Skin epidermis (tissue), 12 donors: ENCODE measurements around the gene SLC35G6.

Source experiments
- H3K27ac ChIP-seq, 21 experiments: fragments of 200-600 bp; sonication (generic) in 11 of 21; one replicate each; pipeline ENCODE4 v1.5.0; 2020; ENCODE audit warnings: mild to moderate bottlenecking in 3 of 21, inconsistent platforms in 2 of 21, moderate library complexity in 2 of 21
- H3K4me3 ChIP-seq, 7 experiments: fragments of 200-600 bp; sonication (generic) in 2 of 7; one replicate each; pipeline ENCODE4 v1.5.0; 2020; ENCODE audit warnings: inconsistent platforms in 2 of 7, mild to moderate bottlenecking in 2 of 7, moderate library complexity in 1 of 7

Gene SLC35G6

GRCh38 chr17:7481275-7481674, at the start of gene SLC35G6:
Gene SLC35G6 (plus strand): TSS chr17:7481446. CDS start chr17:7481517, 71 bp downstream.
- H3K4me3 ChIP-seq = peak within 1 kb of the TSS in 1 of 7 experiments; percentile 99
- peak within 1 kb of the TSS in 19 of 21 experiments; percentile 25 to 100 (median 100) for H3K27ac ChIP-seq

GRCh38 chr17:7432296-7432695, 49.0 kb upstream of the SLC35G6 start:
- Histone ChIP-seq H3K27ac (no peak overlapping the region), H3K4me3 (no peak overlapping the region)

GRCh38 chr17:7435676-7436555, 45.3 kb upstream of the SLC35G6 start:
- H3K4me3 ChIP-seq = peak overlapping the region; percentile 37 to 63 (median 53)
- peak overlapping the region in 20 of 21 experiments; percentile 65 to 93 (median 86) for H3K27ac ChIP-seq

- Histone ChIP-seq H3K4me3 (peak overlapping the region; percentile 37 to 63 (median 53)), H3K27ac (peak overlapping the region in 20 of 21 experiments; percentile 65 to 93 (median 86))
These were observed 44.5 kb upstream of the SLC35G6 start for GRCh38 chr17:7436556-7437368.

- H3K4me3 ChIP-seq = peak overlapping the region; percentile 37 to 63 (median 53)
- peak overlapping the region in 18 of 21 experiments; percentile 51 to 93 (median 86) for H3K27ac ChIP-seq
These were observed 43.8 kb upstream of the SLC35G6 start for GRCh38 chr17:7437369-7437863.

- H3K4me3 ChIP-seq = peak overlapping the region; percentile 37 to 63 (median 53)
- peak overlapping the region in 19 of 21 experiments; percentile 29 to 93 (median 86) for H3K27ac ChIP-seq
These were observed 43.2 kb upstream of the SLC35G6 start for GRCh38 chr17:7437950-7438614.

GRCh38 chr17:7438656-7439460, 42.4 kb upstream of the SLC35G6 start:
- peak overlapping the region in 17 of 21 experiments; percentile 8 to 93 (median 85) for H3K27ac ChIP-seq
- peak overlapping the region; percentile 42 to 63 (median 53) for H3K4me3 ChIP-seq

- Histone ChIP-seq H3K4me3 (peak within 1 kb of the TSS; percentile 42 to 63 (median 53)), H3K27ac (peak within 1 kb of the TSS in 19 of 21 experiments; percentile 29 to 93 (median 86))
These were observed 41.7 kb upstream of the SLC35G6 start, which contains the start of gene FGF11 for GRCh38 chr17:7439462-7440112. Gene FGF11 (plus strand): TSS chr17:7439512. CDS start chr17:7439621, 109 bp downstream.

GRCh38 chr17:7440113-7440833, 41.0 kb upstream of the SLC35G6 start:
- H3K27ac ChIP-seq = peak overlapping the region in 13 of 21 experiments; percentile 8 to 85 (median 60)
- H3K4me3 ChIP-seq = peak overlapping the region; percentile 38 to 63 (median 53)

- Histone ChIP-seq H3K4me3 (peak overlapping the region in 3 of 7 experiments; percentile 53 to 63 (median 62)), H3K27ac (peak overlapping the region in 7 of 21 experiments; percentile 28 to 85 (median 60))
These were observed 40.4 kb upstream of the SLC35G6 start for GRCh38 chr17:7440834-7441195.

- Histone ChIP-seq H3K27ac (peak overlapping the region in 1 of 21 experiments; percentile 38), H3K4me3 (no peak overlapping the region)
These were observed 40.0 kb upstream of the SLC35G6 start for GRCh38 chr17:7441266-7441665.

GRCh38 chr17:7442142-7442541, 39.1 kb upstream of the SLC35G6 start:
- no peak overlapping the region for H3K27ac ChIP-seq

GRCh38 chr17:7443499-7444485, 37.5 kb upstream of the SLC35G6 start:
- Histone ChIP-seq H3K4me3 (no peak overlapping the region), H3K27ac (peak overlapping the region in 9 of 21 experiments; percentile 1 to 59 (median 39))

More at GRCh38 chr17:7442142-7442541, 39.1 kb upstream of the SLC35G6 start:
- no peak overlapping the region for H3K4me3 ChIP-seq

- Histone ChIP-seq H3K27ac (peak within 1 kb of the TSS in 12 of 21 experiments; percentile 0 to 60 (median 40)), H3K4me3 (peak within 1 kb of the TSS in 6 of 7 experiments; percentile 1 to 37 (median 17))
These were observed 36.3 kb upstream of the SLC35G6 start, which contains the start of gene CHRNB1 for GRCh38 chr17:7444682-7445618. Gene CHRNB1 (plus strand): TSS chr17:7445061. CDS start chr17:7445128, 67 bp downstream.

- peak overlapping the region in 6 of 7 experiments; percentile 1 to 37 (median 17) for H3K4me3 ChIP-seq
- peak overlapping the region in 3 of 21 experiments; percentile 11 to 43 (median 41) for H3K27ac ChIP-seq
These were observed 35.7 kb upstream of the SLC35G6 start for GRCh38 chr17:7445619-7445968.
